PC-9 (cell line): Measurements from ENCODE around the gene MIB2. TPM values are rescaled to one million over a fixed set of nuclear protein-coding genes. Genes with fewer than 3 reads are reported as not detected.

Source experiments
- BruUV-seq: library from RNA; stranded (reverse); fragments of 400-500 nt; replicated peaks from 2 replicates; lab custom pipeline; 2021; lab: Mats Ljungman, UMichigan
- CTCF ChIA-PET: fragments of 300-600 bp; sonication (Branson Sonifier 250); formaldehyde crosslinking; loops from one replicate; lab custom pipeline; 2022; ENCODE audit warnings: antibody characterized with exemption; lab: Charles Lee
- POLR2A ChIA-PET: fragments of 300-600 bp; sonication (Branson Sonifier 250); formaldehyde crosslinking; loops from one replicate; lab custom pipeline; 2022; ENCODE audit warnings: antibody characterized with exemption; ENCODE audit not compliant: unreplicated experiment; lab: Charles Lee
- DNase-seq, 2 experiments: peaks; one replicate each; pipeline versions ENCODE4 v3.0.0 to v3.0.0-alpha.2; 2015 to 2022; ENCODE audit warnings: mixed read lengths in 1 of 2
- H2AFZ ChIP-seq: fragments of 200-600 bp; sonication (generic); 2 replicates; pipeline ENCODE4 v1.8.1; 2017; ENCODE audit warnings: antibody characterized with exemption
- H3F3A ChIP-seq: fragments of 200-600 bp; sonication (generic); 2 replicates; pipeline ENCODE4 v1.8.1; 2017; ENCODE audit warnings: antibody characterized with exemption, mild to moderate bottlenecking, low read depth; ENCODE audit not compliant: insufficient read depth
- H3K27ac ChIP-seq: fragments of 200-600 bp; sonication (generic); 2 replicates; pipeline ENCODE4 v1.6.1; 2016; ENCODE audit warnings: mixed run types
- H3K27me3 ChIP-seq: fragments of 200-600 bp; sonication (generic); 2 replicates; pipeline ENCODE4 v1.6.1; 2016; ENCODE audit warnings: low read depth, mixed run types; ENCODE audit not compliant: insufficient read depth
- H3K36me3 ChIP-seq: fragments of 200-600 bp; sonication (generic); 2 replicates; pipeline ENCODE4 v1.6.1; 2016; ENCODE audit warnings: low read depth, mixed run types
- H3K4me1 ChIP-seq: fragments of 200-600 bp; sonication (generic); replicated peaks from 2 replicates; pipeline ENCODE4 v1.6.1; 2016; ENCODE audit warnings: mixed run types; ENCODE audit not compliant: insufficient read depth
- H3K4me2 ChIP-seq: fragments of 200-600 bp; sonication (generic); 2 replicates; pipeline ENCODE4 v1.6.1; 2017; ENCODE audit warnings: mixed run types
- H3K4me3 ChIP-seq: fragments of 200-600 bp; sonication (generic); 2 replicates; pipeline ENCODE4 v1.6.1; 2016; ENCODE audit warnings: mixed run types
- H3K79me2 ChIP-seq: fragments of 200-600 bp; sonication (generic); 2 replicates; pipeline ENCODE4 v1.6.1; 2017; ENCODE audit warnings: low read depth, mixed run types
- H3K9me2 ChIP-seq: fragments of 200-600 bp; sonication (generic); 2 replicates; pipeline ENCODE4 v1.8.1; 2017; ENCODE audit warnings: mild to moderate bottlenecking; ENCODE audit not compliant: insufficient read depth
- H3K9me3 ChIP-seq: fragments of 200-600 bp; sonication (generic); 2 replicates; pipeline ENCODE4 v1.8.1; 2016; ENCODE audit warnings: low read depth; ENCODE audit not compliant: insufficient read depth
- H4K20me1 ChIP-seq: fragments of 200-600 bp; sonication (generic); 2 replicates; pipeline ENCODE4 v1.8.1; 2017; ENCODE audit not compliant: insufficient read depth
- CTCF ChIP-seq: fragments of 200-600 bp; sonication (generic); conservative IDR thresholded peaks from 2 replicates; pipeline ENCODE4 v1.6.1; 2017; ENCODE audit warnings: mixed run types, antibody characterized with exemption, mild to moderate bottlenecking, moderate library complexity
- EZH2 ChIP-seq: fragments of 200-600 bp; sonication (generic); IDR thresholded peaks from 2 replicates; pipeline ENCODE4 v1.8.0; 2017; ENCODE audit warnings: antibody characterized with exemption, low read depth
- intact Hi-C: fragments of 100-400 bp; cut with micrococcal nuclease; formaldehyde crosslinking; loops from one replicate; pipeline ENCODE4 v1.10.0; 2022; ENCODE audit not compliant: unreplicated experiment
- total RNA-seq: library from RNA; stranded (reverse); gene quantifications from 2 replicates; pipeline ENCODE4 v1.2.3, GENCODE V29; 2021

MIB2 gene
- total RNA-seq, 1 experiment from 2014 or later, result 75.0 TPM

- intact Hi-C loops, result no loop called here
- no peak overlapping the region for H3K27ac ChIP-seq
- no peaks in the 10 kb centered on the region for H3K9me3 ChIP-seq
- no peak overlapping the region for H3K4me3 ChIP-seq
- no peak overlapping the region for H2AFZ ChIP-seq
- no TSS peak for BruUV-seq
- no peaks in the 10 kb centered on the region for H3K36me3 ChIP-seq
- no peaks in the 10 kb centered on the region for H3F3A ChIP-seq
- no peak for DNase-seq
- no peaks in the 10 kb centered on the region for H3K79me2 ChIP-seq
- H4K20me1 ChIP-seq, result no peaks in the 10 kb centered on the region
- H3K4me1 ChIP-seq, result no peaks in the 10 kb centered on the region
- no peaks in the 10 kb centered on the region for H3K27me3 ChIP-seq
- ChIA-PET CTCF (no interaction called here), POLR2A (no interaction called here)
- H3K9me2 ChIP-seq, result no peaks in the 10 kb centered on the region
- TF ChIP-seq CTCF, result no peak
- TF ChIP-seq EZH2, result no peak
- no peak overlapping the region for H3K4me2 ChIP-seq
Measured at GRCh38 chr1:1624443-1625403, 9.4 kb downstream of the MIB2 start.

- Histone ChIP-seq H3K79me2 (no peaks in the 10 kb centered on the region), H2AFZ (no peak overlapping the region), H3K27ac (no peak overlapping the region), H3K36me3 (no peaks in the 10 kb centered on the region), H3K9me2 (no peaks in the 10 kb centered on the region), H4K20me1 (no peaks in the 10 kb centered on the region), H3K27me3 (no peaks in the 10 kb centered on the region), H3K9me3 (no peaks in the 10 kb centered on the region), H3K4me1 (no peaks in the 10 kb centered on the region), H3K4me2 (no peak overlapping the region), H3K4me3 (no peak overlapping the region), H3F3A (no peaks in the 10 kb centered on the region)
- intact Hi-C loops, result no loop called here
- TF ChIP-seq CTCF (no peak), EZH2 (no peak)
- no TSS peak for BruUV-seq
- CTCF ChIA-PET, result no interaction called here
- POLR2A ChIA-PET, result no interaction called here
- DNase-seq, result no peak
Measured at GRCh38 chr1:1625404-1625775, 10.1 kb downstream of the MIB2 start.

- no peak overlapping the region for H3K27ac ChIP-seq
- no peaks in the 10 kb centered on the region for H3K79me2 ChIP-seq
- H3K4me1 ChIP-seq, result no peaks in the 10 kb centered on the region
- H3K27me3 ChIP-seq, result no peaks in the 10 kb centered on the region
- BruUV-seq, result no TSS peak
- H3K4me3 ChIP-seq, result no peak overlapping the region
- ChIA-PET CTCF (no interaction called here), POLR2A (no interaction called here)
- no peak overlapping the region for H3K4me2 ChIP-seq
- DNase-seq, result no peak
- no peak for TF ChIP-seq EZH2
- no peak for TF ChIP-seq CTCF
- H3K36me3 ChIP-seq, result no peaks in the 10 kb centered on the region
- H3K9me3 ChIP-seq, result no peaks in the 10 kb centered on the region
- no peaks in the 10 kb centered on the region for H3F3A ChIP-seq
- intact Hi-C loops, result no loop called here
- no peak overlapping the region for H2AFZ ChIP-seq
- no peaks in the 10 kb centered on the region for H3K9me2 ChIP-seq
- no peaks in the 10 kb centered on the region for H4K20me1 ChIP-seq
Measured at GRCh38 chr1:1625824-1626206, 10.5 kb downstream of the MIB2 start.
